A549 (cell line): ENCODE results near the gene TFB2M.

Experiments used
- CTCF ChIP-seq: fragments of >200 bp; sonication (Bioruptor Twin); formaldehyde crosslinking; IDR thresholded peaks from 3 replicates; pipeline ENCODE4 v1.5.1; 2016
- ESRRA ChIP-seq: fragments of 150-350 bp; IDR thresholded peaks from 2 replicates; pipeline ENCODE4 v1.6.1; 2014; ENCODE audit warnings: mild to moderate bottlenecking, low read length, borderline replicate concordance
- HDAC2 ChIP-seq: fragments of 200-600 bp; sonication (generic); IDR thresholded peaks from 2 replicates; pipeline ENCODE4 v1.6.1; 2016
- JUNB ChIP-seq: fragments of >200 bp; sonication (Bioruptor Twin); formaldehyde crosslinking; IDR thresholded peaks from 2 replicates; pipeline ENCODE4 v1.6.1; 2016
- KDM1A ChIP-seq: fragments of 200-600 bp; sonication (generic); IDR thresholded peaks from 2 replicates; pipeline ENCODE4 v1.6.1; 2016; ENCODE audit warnings: low read depth, mild to moderate bottlenecking
- MAX ChIP-seq: IDR thresholded peaks from 2 replicates; pipeline ENCODE4 v1.6.1; 2012
- NFE2L2 ChIP-seq: fragments of 150-350 bp; conservative IDR thresholded peaks from 2 replicates; pipeline ENCODE4 v1.6.1; 2014; ENCODE audit warnings: low read length
- NR3C1 ChIP-seq: fragments of >200 bp; sonication (Bioruptor Twin); formaldehyde crosslinking; IDR thresholded peaks from 3 replicates; pipeline ENCODE4 v1.6.1; 2017
- PBX3 ChIP-seq: IDR thresholded peaks from 2 replicates; pipeline ENCODE4 v1.6.1; 2012
- RAD21 ChIP-seq, 2 experiments: fragments of >200 bp in 1 of 2; sonication (Bioruptor Twin) in 1 of 2; formaldehyde crosslinking in 1 of 2; IDR thresholded peaks in 1 of 2; conservative IDR thresholded peaks in 1 of 2; 2 replicates in 1 of 2; 3 replicates in 1 of 2; pipeline ENCODE4 v1.6.1; 2012 to 2018; ENCODE audit warnings: inconsistent platforms in 1 of 2
- RNF2 ChIP-seq: fragments of 200-600 bp; sonication (generic); IDR thresholded peaks from 2 replicates; pipeline ENCODE4 v1.6.1; 2016; ENCODE audit warnings: low read depth, mild to moderate bottlenecking, antibody characterized with exemption, moderate library complexity, borderline replicate concordance
- SMC3 ChIP-seq: fragments of >200 bp; sonication (Bioruptor Twin); formaldehyde crosslinking; IDR thresholded peaks from 3 replicates; pipeline ENCODE4 v1.6.1; 2018; ENCODE audit warnings: inconsistent platforms

- TF ChIP-seq RNF2 (no peak), PBX3 (no peak), HDAC2 (no peak), ESRRA (no peak), SMC3 (no peak), CTCF (no peak), JUNB (no peak), RAD21 (conservative IDR thresholded peaks at IDR 0.05 in 1 of 2, IDR thresholded peaks at IDR 0.05 in 1 of 2) (no peak), KDM1A (no peak), NR3C1 (no peak), MAX (no peak), NFE2L2 (no peak)
Measured at GRCh38 chr1:246526915-246527314, 39.1 kb downstream of the TFB2M start.
